Mesenteric fat pad (tissue), 1 donor: ENCODE results near the gene SENP6. TPM values are rescaled to one million over a fixed set of nuclear protein-coding genes. Genes with fewer than 3 reads are reported as not detected.
"Not testable (repeated sequence)": the region's sequence is repeated elsewhere in the genome, so short reads cannot be mapped to it uniquely, and the experiment has no call there.

ENCODE experiments used
- DNase-seq: peaks from one replicate; pipeline ENCODE4 v3.0.0-alpha.2; 2020; ENCODE audit warnings: low spot score
- total RNA-seq: library from RNA; stranded (reverse); fragmentation: NEBNext Ultra II Directional; extraction: Animal tissue kit (Norgen Biotek cat#: 25700); gene quantifications from one replicate; pipeline ENCODE4 v1.2.1, GENCODE V29; 2021
- donor health status: DM: yes; HTN: yes; CAD: no.

The SENP6 gene
- total RNA-seq, 1 donor from 2014 or later: 93.8 TPM

DNA sequence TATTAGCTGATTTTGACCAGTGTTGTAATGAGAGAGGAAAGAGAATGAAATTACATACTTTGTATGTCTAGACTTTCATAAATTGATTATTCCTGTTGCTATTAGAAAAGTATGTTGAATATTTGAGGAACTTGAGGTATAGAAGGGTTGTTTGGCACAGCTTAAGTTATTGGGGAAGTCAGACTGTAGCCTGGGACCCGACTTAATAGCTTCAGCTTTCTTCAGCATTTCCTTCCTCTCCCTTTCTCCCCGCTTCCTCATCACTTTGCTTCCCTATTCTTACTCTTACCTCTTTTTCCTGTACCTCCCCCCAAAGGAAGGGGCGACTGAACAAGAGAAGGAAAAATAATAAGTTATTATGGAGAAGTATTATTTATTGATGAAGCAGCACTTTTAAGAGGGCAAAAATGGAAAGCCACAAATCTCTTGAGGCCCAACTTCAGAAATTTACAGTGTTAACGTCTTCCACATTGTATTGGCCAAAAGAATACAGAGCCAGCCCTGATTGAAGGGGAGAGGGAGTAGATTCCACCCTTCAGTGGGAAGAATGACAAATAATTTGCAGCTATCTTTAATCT is 7.4 kb downstream of the SENP6 start:
- no peak for DNase-seq

DNA sequence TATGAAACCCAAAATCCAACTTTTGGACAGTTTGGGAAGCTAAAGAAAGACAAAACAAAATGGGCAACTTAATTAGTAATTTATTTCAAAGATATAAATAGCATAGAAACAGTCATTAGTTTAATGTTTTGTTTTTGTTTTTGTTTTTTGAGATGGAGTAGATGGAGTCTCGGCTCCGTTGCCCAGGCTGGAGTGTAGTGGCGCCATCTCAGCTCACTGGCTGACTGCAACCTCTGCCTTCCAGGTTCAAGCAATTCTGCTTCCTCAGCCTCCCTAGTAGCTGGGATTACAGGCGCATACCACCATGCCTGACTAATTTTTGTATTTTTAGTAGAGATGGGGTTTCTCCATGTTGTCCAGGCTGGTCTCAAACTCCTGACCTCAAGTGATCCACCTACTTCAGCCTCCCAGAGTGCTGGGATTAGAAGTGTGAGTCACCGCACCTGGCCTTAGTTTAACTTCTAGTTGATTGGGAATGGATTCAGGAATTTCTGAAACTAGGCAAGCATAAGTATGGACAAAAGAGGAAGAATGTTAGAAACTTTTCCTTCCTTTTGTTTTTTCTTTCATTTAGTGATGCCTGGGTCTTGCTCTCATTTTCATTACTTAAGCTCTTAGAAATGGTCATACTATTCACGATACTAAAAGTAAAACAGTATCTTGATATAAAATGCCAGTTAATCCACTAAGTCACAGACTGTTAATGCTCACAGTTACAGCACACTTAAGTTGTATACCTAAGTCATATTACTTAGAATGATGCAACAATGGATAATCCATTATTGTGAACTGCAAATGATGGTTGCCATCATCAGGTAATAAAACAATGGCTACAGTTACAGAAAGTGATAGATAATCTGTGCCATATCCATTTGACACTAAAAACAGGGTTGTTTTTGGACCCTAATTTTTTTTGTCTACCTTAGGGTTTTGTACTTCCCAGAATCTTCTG is 8.2 kb downstream of the SENP6 start:
- no peak for DNase-seq

DNA sequence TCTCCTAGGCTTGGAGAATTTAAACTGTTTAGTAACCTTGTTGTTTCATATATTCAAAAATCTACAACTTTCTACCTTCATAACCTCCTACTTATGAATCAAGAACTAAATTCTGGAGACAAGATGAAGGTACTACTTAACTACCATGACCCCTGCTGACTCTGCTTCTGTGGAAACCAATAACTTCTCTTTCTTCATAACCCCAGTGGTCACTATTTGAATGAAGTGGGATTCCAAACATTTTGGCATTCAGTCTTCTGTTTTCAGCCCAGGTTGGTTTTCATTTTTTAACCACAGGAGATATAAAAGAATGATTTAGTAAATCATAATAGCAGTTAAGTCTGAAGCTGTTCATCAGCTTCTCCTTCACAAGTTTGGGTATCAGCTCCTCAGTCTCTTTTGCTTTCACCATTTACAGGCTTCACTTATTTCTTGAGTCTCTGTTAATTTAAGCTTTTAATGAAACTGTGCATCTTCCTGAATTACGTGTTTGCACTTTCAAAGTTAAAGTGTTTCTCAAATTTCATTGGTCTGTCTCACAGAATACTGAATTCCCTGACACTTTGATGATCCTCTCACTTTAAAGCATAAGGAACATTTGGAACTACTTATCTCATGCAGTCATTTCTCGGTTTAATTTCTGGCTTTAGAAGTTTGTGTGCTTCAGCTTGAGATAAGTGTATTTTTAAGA is 9.5 kb downstream of the SENP6 start:
- no peak for DNase-seq

DNA sequence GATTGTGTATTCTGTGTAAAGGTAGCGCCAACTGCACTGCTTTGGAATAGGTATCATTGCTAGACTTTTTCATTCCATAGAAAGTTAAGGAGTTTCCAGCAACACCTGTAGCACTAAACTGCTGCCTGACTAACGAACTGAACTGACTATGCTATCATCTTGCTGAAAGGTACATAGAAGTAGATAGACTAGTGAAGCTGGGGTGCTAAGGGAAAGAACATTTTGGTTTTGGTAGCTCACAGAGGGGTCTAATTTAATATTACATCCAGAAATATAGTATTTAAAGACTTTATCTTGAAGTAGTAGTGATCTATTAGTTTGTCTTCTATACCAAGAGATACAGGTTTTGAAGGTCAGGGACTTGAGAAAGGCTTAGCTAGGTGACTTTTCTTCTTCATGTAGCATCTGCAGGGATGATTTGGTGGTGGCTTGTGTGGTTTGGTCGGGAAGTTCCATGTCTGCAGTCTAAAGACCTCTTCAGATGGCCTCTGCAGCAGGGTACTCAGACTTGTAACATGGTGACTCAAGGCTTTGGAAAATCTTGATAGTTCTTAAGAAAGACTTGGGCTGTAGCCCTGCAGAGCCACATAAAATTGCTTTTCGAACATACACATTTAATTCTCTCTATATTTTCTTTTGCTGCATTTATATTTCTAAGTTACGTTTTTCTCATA is 10.2 kb downstream of the SENP6 start:
- no peak for DNase-seq

DNA sequence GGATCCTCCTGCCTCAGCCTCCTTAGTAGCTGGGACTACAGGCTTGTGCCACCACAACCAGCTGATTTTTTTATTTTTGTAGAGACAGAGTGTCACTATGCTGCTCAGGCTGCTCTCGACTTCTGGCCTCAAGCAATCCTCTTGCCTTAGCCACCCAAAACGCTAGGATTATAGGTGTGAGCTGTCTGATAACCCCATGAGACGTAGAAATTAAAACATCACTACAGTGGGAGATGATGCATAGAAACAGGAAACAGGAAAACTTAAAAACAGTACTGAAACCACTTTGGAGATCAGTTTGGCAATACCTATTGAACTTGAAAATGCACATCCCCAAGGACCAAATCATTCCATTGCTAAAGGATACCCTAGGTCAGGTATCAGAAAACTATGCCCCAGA is 10.8 kb downstream of the SENP6 start:
- no peak for DNase-seq

DNA sequence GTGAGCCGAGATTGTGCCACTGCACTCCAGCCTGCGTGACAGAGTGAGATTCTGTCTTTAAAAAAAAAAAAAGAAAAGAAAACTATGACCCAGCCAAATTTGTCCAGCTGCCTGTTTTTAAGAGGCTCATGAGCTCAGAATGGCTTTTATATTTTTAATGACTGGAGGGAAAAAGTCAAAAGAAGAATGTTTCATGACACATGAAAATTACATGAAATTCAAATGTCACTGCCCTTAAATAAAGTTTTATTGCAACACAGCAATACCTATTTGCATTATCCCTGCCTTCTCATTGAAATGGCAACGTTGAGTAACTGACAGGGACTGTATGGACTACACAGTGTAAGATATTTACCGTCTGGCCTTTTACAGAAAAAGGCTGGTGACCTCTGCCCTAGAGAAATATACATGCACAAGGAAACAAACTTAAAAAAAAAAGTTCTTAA is 11.4 kb downstream of the SENP6 start:
- no peak for DNase-seq

DNA sequence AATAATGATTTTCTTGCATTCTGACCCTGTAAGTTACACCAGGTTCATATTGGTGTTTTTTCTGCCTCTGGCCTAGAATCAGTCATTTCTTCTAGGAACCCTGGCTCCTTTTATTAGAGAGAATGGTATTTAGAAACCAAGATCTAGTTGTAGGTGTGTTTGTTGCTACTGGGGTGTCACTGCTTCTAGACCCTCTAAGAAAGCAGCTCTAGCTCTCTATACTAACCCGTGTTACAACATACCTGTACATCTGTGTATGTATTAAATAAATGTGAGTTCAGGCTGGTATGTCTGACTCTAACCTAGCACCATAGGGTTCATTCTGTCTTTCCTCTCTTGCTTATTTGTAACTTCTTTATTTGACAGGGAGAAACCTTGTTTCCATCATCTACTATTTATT is 16.8 kb downstream of the SENP6 start:
- DNase-seq: no peak

DNA sequence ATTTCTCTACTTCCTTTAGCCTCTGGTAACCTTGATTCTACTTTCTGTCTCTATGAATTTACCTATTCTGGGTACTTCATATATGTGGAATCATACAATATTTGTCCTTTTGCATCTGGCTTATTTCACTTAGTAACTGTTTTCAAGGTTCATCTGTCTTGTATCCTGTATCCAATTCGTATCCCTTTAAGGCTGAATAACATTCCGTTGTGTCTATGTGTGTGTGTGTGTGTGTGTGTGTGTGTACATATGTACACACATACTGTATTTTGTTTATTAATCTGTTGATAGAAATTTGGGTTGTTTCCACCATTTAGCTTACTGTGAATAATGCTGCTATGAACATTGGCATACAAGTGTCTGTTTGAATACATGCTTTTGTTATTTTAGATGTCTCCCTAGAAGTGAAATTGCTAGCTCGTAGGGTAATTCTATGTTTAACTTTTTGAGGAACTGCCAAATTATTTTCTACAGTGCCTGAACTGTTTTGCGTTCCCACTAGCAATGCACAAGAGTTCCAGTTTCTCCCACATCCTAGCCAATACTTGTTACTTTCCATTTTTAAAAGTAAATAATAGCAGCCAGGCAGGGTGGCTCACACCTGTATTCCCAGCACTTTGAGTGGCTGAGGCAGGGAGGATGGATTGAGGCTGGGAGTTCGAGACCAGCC is 17.7 kb downstream of the SENP6 start:
- no peak for DNase-seq

DNA sequence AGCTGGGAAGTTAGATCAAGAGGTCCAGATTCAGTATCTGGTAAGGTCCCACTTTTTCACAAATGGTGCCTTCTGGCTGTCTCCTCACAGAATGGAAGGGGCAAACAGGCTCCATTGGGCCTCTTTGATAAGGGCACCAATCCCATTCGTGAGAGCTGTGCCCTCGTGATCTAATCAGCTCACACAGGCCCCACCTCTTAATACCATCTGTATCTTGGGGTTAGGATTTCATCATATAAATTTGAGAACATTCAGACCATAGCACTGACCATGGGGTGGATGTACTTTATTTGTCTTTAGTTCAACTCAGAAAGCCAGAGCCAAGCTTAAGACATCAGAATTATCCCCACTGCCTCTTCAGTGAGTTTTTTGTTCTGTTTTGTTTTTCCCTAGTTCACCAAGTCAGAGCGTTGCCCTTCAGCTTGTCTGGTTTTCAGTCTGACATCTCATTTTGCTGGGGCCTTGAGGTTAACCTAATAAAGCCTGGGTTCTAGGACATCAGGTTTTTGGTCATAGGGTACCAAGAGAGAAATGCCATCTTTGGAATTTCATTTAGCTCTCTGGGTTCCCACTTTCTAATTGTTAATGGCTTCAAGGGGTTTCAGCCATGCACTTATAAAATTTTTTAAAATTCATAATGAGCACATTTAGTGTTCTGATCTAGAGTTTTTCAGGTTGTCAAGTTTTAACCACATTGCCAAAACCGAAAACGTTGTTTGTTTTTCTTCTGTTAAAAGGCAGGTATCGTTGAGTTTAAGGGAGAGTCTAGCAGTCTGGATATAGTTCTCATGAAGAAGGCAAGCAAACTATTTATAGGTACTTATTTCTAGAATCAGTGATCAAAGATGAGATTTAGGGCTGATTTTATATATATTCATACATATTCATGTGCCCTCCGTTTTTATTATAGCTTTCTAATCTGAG is 19.0 kb downstream of the SENP6 start:
- DNase-seq: no peak

DNA sequence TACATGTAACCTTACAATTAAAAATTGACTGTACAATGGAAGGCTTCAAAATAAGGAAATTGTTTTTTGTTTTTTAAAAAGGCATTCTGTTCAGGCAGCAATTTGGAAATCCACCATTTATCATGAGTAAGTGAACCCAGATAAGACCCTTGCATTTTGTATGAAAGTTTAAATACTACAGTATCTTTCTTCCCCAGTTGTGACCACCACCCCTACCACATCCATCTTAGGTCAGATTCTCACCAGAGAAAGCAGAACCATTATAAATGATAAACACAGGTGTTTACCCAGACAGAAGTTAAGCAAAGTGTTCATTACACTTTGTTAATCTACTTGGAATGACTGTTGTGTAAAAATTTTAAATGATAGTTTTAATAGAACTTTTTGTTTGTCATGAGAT is 20.2 kb downstream of the SENP6 start:
- DNase-seq: no peak

DNA sequence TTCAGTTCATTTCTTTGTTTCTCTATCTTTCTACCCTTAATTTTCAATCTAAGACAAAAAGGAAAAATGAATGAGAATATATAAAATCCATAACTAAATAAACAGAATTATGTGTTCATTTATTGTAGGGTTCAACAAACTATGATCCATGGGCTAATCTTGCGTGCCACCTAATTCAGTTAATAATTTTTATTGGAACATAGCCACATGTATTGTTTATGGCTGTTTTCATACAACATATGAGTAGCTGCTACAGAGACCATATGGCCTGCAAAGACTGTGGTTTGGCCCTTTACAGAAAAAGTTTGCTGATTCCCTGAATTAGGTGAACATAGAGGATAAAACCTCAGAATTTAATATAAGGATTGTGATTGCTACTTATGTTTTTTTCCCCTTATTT is 21.8 kb downstream of the SENP6 start:
- DNase-seq: no peak

DNA sequence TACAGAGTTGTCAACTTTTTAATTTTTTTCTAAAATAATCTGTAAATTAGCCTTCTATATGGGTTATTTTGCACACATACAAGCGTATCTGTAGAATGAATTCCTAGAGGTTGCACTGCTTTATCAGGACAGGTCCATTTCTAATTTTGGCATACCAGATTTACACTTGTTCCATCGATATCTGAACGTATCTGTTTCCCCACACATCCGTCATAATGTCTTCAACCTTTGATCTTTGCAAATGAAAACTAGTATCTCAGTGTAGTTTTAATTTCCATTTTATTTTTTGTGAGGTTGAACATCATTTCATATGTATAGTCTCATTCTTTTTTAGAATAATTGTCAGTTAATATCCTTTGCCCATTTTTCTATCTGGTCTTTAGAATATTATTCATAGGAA is 22.7 kb downstream of the SENP6 start:
- no peak for DNase-seq

DNA sequence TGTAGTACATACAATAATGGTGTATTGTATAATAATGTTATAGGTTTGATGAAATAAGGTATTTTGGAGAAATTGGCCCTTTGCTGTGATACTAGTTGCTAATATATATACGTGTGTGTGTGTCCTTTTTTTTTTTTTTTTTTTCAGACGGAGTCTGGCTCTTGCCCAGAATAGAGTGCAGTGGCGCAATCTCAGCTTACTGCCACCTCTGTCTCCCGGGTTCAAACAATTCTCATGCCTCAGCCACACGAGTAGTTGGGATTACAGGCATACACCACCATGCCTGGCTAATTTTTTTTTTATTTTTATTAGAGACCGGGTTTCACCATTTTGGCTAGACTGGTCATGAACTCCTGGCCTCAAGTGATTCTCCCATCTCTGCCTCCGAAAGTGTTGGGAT is 23.3 kb downstream of the SENP6 start:
- DNase-seq: no peak

DNA sequence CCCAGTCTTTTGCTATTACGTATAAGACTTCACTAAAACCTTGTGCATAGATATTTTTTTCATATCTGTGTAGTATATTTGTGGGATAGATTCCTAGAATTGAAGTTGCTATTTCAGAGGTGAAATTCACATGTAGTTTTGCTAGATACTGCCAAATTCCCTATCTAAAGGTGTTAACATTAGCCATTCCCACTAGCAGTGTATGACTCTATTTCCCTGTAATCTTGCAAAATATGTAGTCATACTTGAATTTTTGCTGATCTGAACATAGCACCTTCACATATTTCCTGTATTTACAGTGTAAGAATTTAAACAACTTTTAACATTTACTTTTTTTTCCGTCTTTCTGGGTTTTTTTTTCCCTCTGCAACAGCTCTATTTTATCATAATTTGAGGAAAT is 24.9 kb downstream of the SENP6 start:
- DNase-seq: no peak

DNA sequence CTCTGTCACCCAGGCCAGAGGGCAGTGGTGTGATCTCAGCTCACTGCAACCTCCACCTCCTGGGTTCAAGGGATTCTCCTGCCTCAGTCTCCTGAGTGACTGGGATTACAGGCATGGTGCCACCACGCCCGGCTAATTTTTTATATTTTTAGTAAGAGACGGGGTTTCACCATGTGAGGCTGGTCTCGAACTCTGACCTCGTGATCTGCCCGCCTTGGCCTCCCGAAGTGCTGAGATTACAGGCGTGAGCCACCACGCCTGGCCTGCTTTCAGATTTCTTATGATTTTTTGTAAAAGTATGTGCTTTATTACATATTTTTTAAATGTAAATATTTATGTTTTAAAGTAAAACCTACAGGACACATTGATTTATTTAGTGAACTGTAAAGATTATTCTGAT is 26.0 kb downstream of the SENP6 start:
- DNase-seq: not testable (repeated sequence)

DNA sequence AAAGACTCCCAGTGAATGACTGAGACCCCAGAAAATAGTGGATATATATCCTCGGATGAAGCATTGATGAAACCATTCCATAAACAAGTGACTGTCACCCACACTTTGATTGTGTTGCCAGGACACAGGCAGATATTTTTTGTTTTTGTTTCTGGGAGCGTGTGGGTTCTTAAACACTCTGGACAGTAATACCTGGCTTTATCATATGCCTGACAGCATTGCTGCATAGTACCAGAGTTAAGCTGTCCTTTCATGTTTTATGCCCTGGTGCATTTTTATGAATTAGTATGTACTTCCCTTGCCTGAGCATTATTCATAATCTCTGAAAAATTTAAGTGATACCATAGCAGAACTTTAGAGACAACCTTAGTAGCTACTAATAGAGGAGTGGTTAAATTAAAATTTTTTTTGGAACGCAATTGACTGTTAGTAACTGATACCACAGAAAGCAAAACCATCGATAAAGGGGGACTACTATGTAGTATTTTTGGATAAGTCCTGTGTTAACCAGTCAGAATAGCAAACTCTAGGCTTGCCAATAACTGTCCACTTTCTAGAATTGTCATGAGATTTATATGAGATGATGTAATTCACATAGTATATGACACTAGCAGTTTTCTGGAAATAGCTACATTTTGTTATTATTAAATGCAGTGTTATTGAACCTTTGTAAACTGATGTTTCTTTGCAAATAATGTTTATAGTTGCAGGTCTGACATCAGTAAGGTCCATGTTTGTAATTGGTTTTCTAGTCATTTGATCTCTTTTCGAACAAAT is 30.4 kb downstream of the SENP6 start:
- no peak for DNase-seq

DNA sequence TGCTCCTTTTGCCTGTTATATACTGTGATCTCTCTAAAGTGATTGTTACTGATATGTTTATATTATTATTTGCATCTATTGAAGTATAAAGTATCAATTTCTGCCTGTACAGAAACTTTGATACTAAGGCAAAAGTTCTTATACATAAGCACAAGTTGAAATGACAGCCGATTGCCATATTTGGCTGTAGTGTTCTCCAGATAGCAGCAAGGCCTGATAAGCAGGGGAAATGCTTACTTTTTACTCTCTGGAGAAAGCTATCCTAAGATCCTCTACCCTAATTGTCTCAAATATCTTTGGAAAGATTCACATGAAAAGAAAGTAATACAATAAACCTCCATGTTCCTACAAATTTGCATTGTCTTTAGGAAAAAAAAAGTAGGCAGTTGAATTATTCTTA is 31.4 kb downstream of the SENP6 start:
- no peak for DNase-seq

DNA sequence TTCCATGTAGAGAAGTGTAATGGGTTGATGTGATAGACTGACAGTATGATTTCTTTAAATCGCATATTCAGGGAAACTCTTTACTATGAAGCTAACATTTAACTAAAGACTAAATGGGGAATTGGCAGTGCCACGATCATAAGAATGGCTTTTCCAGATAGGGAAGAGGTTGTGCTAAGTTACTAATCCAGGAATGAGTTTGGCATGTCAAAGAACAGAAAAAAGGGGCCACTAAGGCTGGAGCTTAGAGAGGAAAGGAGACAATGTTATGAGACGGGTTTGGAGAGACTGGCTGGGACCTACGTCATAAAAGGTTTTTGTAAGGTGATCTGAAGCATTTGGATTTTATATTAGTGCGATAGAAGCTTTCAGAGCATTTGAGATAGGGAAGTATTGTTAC is 40.6 kb downstream of the SENP6 start:
- DNase-seq: no peak

DNA sequence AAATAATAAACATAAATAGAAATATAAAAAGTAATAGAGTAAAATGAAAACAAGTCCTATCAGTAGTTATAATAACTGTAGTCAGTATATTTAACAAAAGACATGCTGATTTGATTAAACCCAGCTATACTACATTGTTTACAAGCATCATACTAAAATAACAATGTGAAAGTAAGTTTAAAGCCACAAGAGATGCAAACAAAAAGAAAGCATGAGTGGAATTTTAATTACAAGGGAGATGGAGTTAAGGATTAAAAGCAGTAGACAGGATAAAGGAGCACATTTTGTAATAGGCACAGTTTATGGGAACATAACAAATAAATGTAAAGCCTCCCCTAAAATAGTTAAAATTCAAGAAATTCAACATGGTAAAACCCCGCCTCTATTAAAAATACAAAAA is 41.5 kb downstream of the SENP6 start:
- DNase-seq: no peak
